Mammary epithelial cell (primary cell): ENCODE data around the gene KLF16.

Source experiments
- EZH2 ChIP-seq: IDR thresholded peaks from 2 replicates; pipeline ENCODE4 v1.6.1; 2012; ENCODE audit warnings: low read length, inconsistent platforms, borderline replicate concordance
- TF ChIP-seq, protein P1 (sequence below), 2 donors: IDR thresholded peaks in 1 of 2; conservative IDR thresholded peaks in 1 of 2; 2 replicates each; pipeline ENCODE4 v1.5.1; 2011 to 2012; ENCODE audit warnings: inconsistent platforms in 2 of 2, low read length in 2 of 2, mild to moderate bottlenecking in 2 of 2, control low read depth in 1 of 2, low read depth in 1 of 2; ENCODE audit not compliant: insufficient read depth in 1 of 2; ENCODE audit errors: extremely low read depth in 1 of 2

DNA sequence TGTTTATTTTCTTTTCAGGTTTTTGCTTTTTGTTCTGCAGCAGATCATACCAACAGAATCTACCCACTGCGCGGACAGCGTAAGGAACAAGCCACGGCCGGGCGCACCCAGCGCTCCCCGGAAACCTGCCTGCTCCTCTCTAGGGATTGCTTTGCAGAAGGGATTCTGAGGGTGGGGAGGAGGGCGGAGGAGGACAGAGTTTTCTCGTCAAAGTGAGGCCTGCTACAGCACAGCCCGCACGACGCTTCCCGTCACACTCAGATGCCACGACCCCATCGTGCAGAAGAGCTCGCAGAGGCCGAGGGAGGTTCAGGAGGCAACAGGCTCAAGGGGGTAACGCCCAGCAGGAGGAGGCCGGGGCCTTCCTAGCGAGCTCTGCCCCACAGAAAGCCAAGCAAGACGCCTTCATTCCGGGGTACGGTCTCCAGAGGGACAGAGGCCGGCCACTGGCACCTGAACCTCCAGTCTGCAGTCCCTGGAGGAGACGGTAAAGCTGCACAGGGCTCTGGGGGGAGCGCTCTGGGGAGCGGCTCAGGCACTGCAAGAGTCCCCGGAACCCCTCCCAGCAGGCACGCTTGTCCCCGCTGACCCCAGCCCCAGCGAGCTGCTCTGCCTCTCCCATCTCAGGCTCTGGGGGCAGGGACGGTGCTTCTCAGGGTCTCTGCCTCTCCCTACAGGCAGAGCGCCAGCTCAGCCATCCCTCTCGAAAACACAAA lies 22.0 kb downstream of the KLF16 start:
- no peak for TF ChIP-seq EZH2
- TF ChIP-seq, protein P1, sequence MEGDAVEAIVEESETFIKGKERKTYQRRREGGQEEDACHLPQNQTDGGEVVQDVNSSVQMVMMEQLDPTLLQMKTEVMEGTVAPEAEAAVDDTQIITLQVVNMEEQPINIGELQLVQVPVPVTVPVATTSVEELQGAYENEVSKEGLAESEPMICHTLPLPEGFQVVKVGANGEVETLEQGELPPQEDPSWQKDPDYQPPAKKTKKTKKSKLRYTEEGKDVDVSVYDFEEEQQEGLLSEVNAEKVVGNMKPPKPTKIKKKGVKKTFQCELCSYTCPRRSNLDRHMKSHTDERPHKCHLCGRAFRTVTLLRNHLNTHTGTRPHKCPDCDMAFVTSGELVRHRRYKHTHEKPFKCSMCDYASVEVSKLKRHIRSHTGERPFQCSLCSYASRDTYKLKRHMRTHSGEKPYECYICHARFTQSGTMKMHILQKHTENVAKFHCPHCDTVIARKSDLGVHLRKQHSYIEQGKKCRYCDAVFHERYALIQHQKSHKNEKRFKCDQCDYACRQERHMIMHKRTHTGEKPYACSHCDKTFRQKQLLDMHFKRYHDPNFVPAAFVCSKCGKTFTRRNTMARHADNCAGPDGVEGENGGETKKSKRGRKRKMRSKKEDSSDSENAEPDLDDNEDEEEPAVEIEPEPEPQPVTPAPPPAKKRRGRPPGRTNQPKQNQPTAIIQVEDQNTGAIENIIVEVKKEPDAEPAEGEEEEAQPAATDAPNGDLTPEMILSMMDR (conservative IDR thresholded peaks at IDR 0.05 in 1 of 2, IDR thresholded peaks at IDR 0.05 in 1 of 2; ENCODE audit: extremely low read depth in 1 of 2, insufficient read depth in 1 of 2, low read depth in 1 of 2, low read length in 2 of 2) = no peak
